HG02885 (cell line): ENCODE results near the gene ZNF407.

ENCODE experiments used
- ATAC-seq: cut with Tn5 transposase; IDR thresholded peaks from one replicate; pipeline ENCODE4 v1.9.1; 2021; ENCODE audit warnings: mild to moderate bottlenecking; ENCODE audit not compliant: unreplicated experiment, poor library complexity

Gene ZNF407

GRCh38 chr18:74768096-74768495 lies 170.4 kb downstream of the ZNF407 start:
- ATAC-seq: no peak

- ATAC-seq: peak; percentile 86
Measured at GRCh38 chr18:74773171-74773624, 175.5 kb downstream of the ZNF407 start.

- ATAC-seq: no peak
Measured at GRCh38 chr18:74774486-74774885, 176.8 kb downstream of the ZNF407 start.

GRCh38 chr18:74775239-74775638 lies 177.6 kb downstream of the ZNF407 start:
- ATAC-seq: no peak

GRCh38 chr18:74778191-74778847 lies 180.6 kb downstream of the ZNF407 start:
- ATAC-seq: no peak

- ATAC-seq: no peak
Measured at GRCh38 chr18:74784752-74785151, 187.1 kb downstream of the ZNF407 start.

- ATAC-seq: no peak
Measured at GRCh38 chr18:74785632-74786031, 188.0 kb downstream of the ZNF407 start.

GRCh38 chr18:74788657-74789056 lies 191.0 kb downstream of the ZNF407 start:
- ATAC-seq: no peak

GRCh38 chr18:74789078-74789477 lies 191.4 kb downstream of the ZNF407 start:
- ATAC-seq: no peak

- no peak for ATAC-seq
Measured at GRCh38 chr18:74790451-74790850, 192.8 kb downstream of the ZNF407 start.

- no peak for ATAC-seq
Measured at GRCh38 chr18:74791501-74792194, 194.0 kb downstream of the ZNF407 start.

GRCh38 chr18:74793746-74794145 lies 196.1 kb downstream of the ZNF407 start:
- ATAC-seq: no peak

- ATAC-seq: no peak
Measured at GRCh38 chr18:74795751-74796150, 198.1 kb downstream of the ZNF407 start.

- no peak for ATAC-seq
Measured at GRCh38 chr18:74796211-74796610, 198.5 kb downstream of the ZNF407 start.

GRCh38 chr18:74796841-74797576 lies 199.3 kb downstream of the ZNF407 start:
- peak; percentile 99 for ATAC-seq

GRCh38 chr18:74797577-74798151 lies 200.0 kb downstream of the ZNF407 start:
- ATAC-seq: peak; percentile 44

- no peak for ATAC-seq
Measured at GRCh38 chr18:74799542-74799941, 201.9 kb downstream of the ZNF407 start.

- no peak for ATAC-seq
Measured at GRCh38 chr18:74800098-74800497, 202.4 kb downstream of the ZNF407 start.

GRCh38 chr18:74803117-74803516 lies 205.4 kb downstream of the ZNF407 start:
- ATAC-seq: no peak

- ATAC-seq: no peak
Measured at GRCh38 chr18:74803769-74804168, 206.1 kb downstream of the ZNF407 start.

GRCh38 chr18:74804677-74805076 lies 207.0 kb downstream of the ZNF407 start:
- no peak for ATAC-seq
